MM.1S (cell line): Measurements from ENCODE around the gene TENT4A.

Experiments
- CTCF ChIP-seq: fragments of 300-600 bp; sonication (generic); IDR thresholded peaks from 2 replicates; pipeline ENCODE4 v1.5.1; 2016; ENCODE audit warnings: antibody characterized with exemption, low read length, mixed read lengths
- EZH2 ChIP-seq: fragments of 300-600 bp; sonication (generic); optimal IDR thresholded peaks from 2 replicates; pipeline ENCODE3; 2017; ENCODE audit warnings: low read depth, mild to moderate bottlenecking, antibody characterized with exemption, low read length, mixed read lengths
- EZH2phosphoT487 ChIP-seq: fragments of 300-600 bp; sonication (generic); IDR thresholded peaks from 2 replicates; pipeline ENCODE4 v1.6.1; 2018; ENCODE audit warnings: antibody characterized with exemption, low read length

- no peak for TF ChIP-seq CTCF
- TF ChIP-seq EZH2: no peak
- TF ChIP-seq EZH2phosphoT487: no peak
Measured at GRCh38 chr5:6742081-6742758, 29.0 kb downstream of the TENT4A start.
